ENCODE measurements around the gene WDHD1.

The WDHD1 gene

DNA sequence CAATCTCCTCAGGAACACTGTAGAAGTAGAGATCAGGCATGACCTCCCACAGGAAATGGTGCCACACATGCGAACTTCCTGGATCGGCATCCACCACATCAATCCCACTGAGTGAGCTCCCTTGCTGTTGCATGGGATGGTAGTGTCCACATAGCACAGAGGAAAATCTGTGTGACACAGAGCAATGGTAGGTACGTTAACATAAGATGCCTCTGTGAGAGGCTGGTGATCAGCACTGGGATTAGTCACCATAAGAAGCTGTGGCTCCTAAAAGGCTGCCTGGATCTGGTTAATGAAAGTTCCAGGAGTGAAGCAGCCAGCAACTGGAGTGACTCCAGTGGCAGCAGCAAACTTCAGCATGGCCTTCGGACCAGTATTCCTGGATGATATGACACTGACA is 21.8 kb downstream of the WDHD1 start:
- ChIA-PET POLR2A (no interaction called here), CTCF (no interaction called here)
- H3K4me3 ChIP-seq (ENCODE audit: control insufficient read depth in 1 of 7, extremely low read depth in 1 of 7, insufficient read depth in 4 of 7, low read depth in 2 of 7, low read length in 6 of 7), result no peak overlapping the region
- peaks cover 0 to 18% (median 6%) of the 10 kb centered on the region in 4 experiments for H3K4me1 ChIP-seq (ENCODE audit: control extremely low read depth in 1 of 4, control insufficient read depth in 4 of 4, insufficient read depth in 4 of 4, low read length in 3 of 4)
- no peak overlapping the region for H3K27ac ChIP-seq (ENCODE audit: insufficient read depth in 1 of 2, low read depth in 1 of 2, low read length in 2 of 2, poor library complexity in 1 of 2, severe bottlenecking in 2 of 2)
- DNase-seq, result no peak
- H3K9me3 ChIP-seq (ENCODE audit: control extremely low read depth in 1 of 5, control insufficient read depth in 4 of 5, insufficient read depth in 2 of 5, low read depth in 1 of 5, low read length in 4 of 5), result no peaks in the 10 kb centered on the region
- WGBS (ENCODE audit: insufficient coverage), result 49% methylated on average over 4 of the region's 4 CpGs
- H3K27me3 ChIP-seq (replicated peaks in 2 of 5; ENCODE audit: control insufficient read depth in 4 of 5, insufficient read depth in 5 of 5, low read length in 4 of 5), result no peaks in the 10 kb centered on the region
- H3K36me3 ChIP-seq (ENCODE audit: control insufficient read depth in 4 of 4, insufficient read depth in 4 of 4, low read length in 3 of 4), result peaks cover 3 to 27% (median 11%) of the 10 kb centered on the region in 4 experiments

- H3K36me3 ChIP-seq (ENCODE audit: control insufficient read depth in 4 of 4, insufficient read depth in 4 of 4, low read length in 3 of 4), result peaks cover 4 to 30% (median 10%) of the 10 kb centered on the region in 4 experiments
- H3K9me3 ChIP-seq (ENCODE audit: control extremely low read depth in 1 of 5, control insufficient read depth in 4 of 5, insufficient read depth in 2 of 5, low read depth in 1 of 5, low read length in 4 of 5), result no peaks in the 10 kb centered on the region
- DNase-seq, result peak; percentile 73 to 90 (median 84)
- no CpG with 5 or more reads among the region's 3 CpGs for WGBS (ENCODE audit: insufficient coverage)
- peaks cover 0 to 28% (median 13%) of the 10 kb centered on the region in 4 experiments for H3K4me1 ChIP-seq (ENCODE audit: control extremely low read depth in 1 of 4, control insufficient read depth in 4 of 4, insufficient read depth in 4 of 4, low read length in 3 of 4)
- ChIA-PET CTCF (interaction anchor here (0.9 kb wide), 1 partner anchor 8 kb away, joined by 3 read pairs; no protein-coding TSS in a partner anchor), POLR2A (no interaction called here)
- no peak overlapping the region for H3K27ac ChIP-seq (ENCODE audit: insufficient read depth in 1 of 2, low read depth in 1 of 2, low read length in 2 of 2, poor library complexity in 1 of 2, severe bottlenecking in 2 of 2)
- no peaks in the 10 kb centered on the region for H3K27me3 ChIP-seq (replicated peaks in 2 of 5; ENCODE audit: control insufficient read depth in 4 of 5, insufficient read depth in 5 of 5, low read length in 4 of 5)
- peak overlapping the region in 1 of 7 experiments; percentile 39 for H3K4me3 ChIP-seq (ENCODE audit: control insufficient read depth in 1 of 7, extremely low read depth in 1 of 7, insufficient read depth in 4 of 7, low read depth in 2 of 7, low read length in 6 of 7)
Measured at GRCh38 chr14:55000381-55000780, 26.5 kb downstream of the WDHD1 start.

- H3K9me3 ChIP-seq (ENCODE audit: control extremely low read depth in 1 of 5, control insufficient read depth in 4 of 5, insufficient read depth in 2 of 5, low read depth in 1 of 5, low read length in 4 of 5), result no peaks in the 10 kb centered on the region
- H3K27me3 ChIP-seq (replicated peaks in 2 of 5; ENCODE audit: control insufficient read depth in 4 of 5, insufficient read depth in 5 of 5, low read length in 4 of 5), result no peaks in the 10 kb centered on the region
- H3K27ac ChIP-seq (ENCODE audit: insufficient read depth in 1 of 2, low read depth in 1 of 2, low read length in 2 of 2, poor library complexity in 1 of 2, severe bottlenecking in 2 of 2), result no peak overlapping the region
- whole genome bisulfite sequencing (ENCODE audit: insufficient coverage), result 98% methylated on average over 4 of the region's 4 CpGs
- H3K4me1 ChIP-seq (ENCODE audit: control extremely low read depth in 1 of 4, control insufficient read depth in 4 of 4, insufficient read depth in 4 of 4, low read length in 3 of 4), result no peaks in the 10 kb centered on the region
- ChIA-PET POLR2A (no interaction called here), CTCF (interaction anchor here (1.2 to 1.4 kb wide), 3 partner anchors 11 to 66 kb away, joined by 3 to 4 read pairs (median 3); no protein-coding TSS in a partner anchor)
- H3K4me3 ChIP-seq (ENCODE audit: control insufficient read depth in 1 of 7, extremely low read depth in 1 of 7, insufficient read depth in 4 of 7, low read depth in 2 of 7, low read length in 6 of 7), result no peak overlapping the region
- no peak for DNase-seq
- peaks cover 10 to 68% (median 27%) of the 10 kb centered on the region in 4 experiments for H3K36me3 ChIP-seq (ENCODE audit: control insufficient read depth in 4 of 4, insufficient read depth in 4 of 4, low read length in 3 of 4)
Measured at GRCh38 chr14:54985156-54985555, 41.7 kb downstream of the WDHD1 start.

DNA sequence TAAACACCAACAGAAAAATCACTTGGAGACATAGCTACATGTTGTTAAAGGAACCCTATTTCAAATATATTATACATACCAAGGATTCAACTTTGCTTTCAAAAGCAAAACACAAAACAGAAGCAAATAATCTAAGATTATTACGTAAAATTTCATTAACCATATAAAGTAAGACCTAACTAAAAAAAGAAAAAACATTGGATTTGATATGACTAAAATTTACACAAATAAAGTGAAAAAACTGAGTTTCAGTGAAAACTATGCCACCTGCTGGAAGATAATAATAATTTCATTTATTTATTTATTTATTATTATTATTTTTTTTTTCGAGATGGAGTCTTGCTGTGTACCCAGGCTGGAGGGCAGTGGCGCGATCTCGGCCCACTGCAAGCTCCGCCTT is 45.2 kb downstream of the WDHD1 start:
- no peaks in the 10 kb centered on the region for H3K27me3 ChIP-seq (replicated peaks in 2 of 5; ENCODE audit: control insufficient read depth in 4 of 5, insufficient read depth in 5 of 5, low read length in 4 of 5)
- ChIA-PET POLR2A (no interaction called here), CTCF (interaction anchor here (0.9 to 1.3 kb wide), 6 partner anchors 20 to 417 kb away, joined by 3 to 4 read pairs (median 3); no protein-coding TSS in a partner anchor)

DNA sequence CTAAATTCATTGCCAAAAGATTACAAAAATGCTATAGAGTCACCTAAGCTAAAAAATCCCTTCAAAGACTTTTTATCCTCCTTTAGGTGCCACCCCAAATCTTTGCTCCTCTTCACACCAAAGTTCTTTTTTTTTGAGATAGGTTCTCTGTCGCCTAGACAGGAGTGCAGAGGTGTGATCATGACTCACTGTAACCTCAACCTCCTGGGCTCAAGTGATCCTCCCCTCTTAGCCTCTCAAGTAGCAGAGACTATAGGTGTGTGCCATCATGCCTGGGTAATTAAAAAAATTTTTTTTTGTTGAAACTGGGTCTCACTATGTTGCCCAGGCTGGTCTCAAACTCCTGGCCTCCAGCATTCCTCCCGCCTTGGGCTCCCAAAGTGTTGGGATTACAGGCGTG is 47.9 kb downstream of the WDHD1 start:
- H3K27ac ChIP-seq (ENCODE audit: insufficient read depth in 1 of 2, low read depth in 1 of 2, low read length in 2 of 2, poor library complexity in 1 of 2, severe bottlenecking in 2 of 2), result no peak overlapping the region
- H3K36me3 ChIP-seq (ENCODE audit: control insufficient read depth in 4 of 4, insufficient read depth in 4 of 4, low read length in 3 of 4), result peaks cover 3 to 35% (median 11%) of the 10 kb centered on the region in 4 experiments
- no peaks in the 10 kb centered on the region for H3K27me3 ChIP-seq (replicated peaks in 2 of 5; ENCODE audit: control insufficient read depth in 4 of 5, insufficient read depth in 5 of 5, low read length in 4 of 5)
- no peaks in the 10 kb centered on the region for H3K9me3 ChIP-seq (ENCODE audit: control extremely low read depth in 1 of 5, control insufficient read depth in 4 of 5, insufficient read depth in 2 of 5, low read depth in 1 of 5, low read length in 4 of 5)
- no peaks in the 10 kb centered on the region for H3K4me1 ChIP-seq (ENCODE audit: control extremely low read depth in 1 of 4, control insufficient read depth in 4 of 4, insufficient read depth in 4 of 4, low read length in 3 of 4)
- no peak for DNase-seq
- WGBS (ENCODE audit: insufficient coverage), result 100% methylated on average over 2 of the region's 3 CpGs
- ChIA-PET CTCF (interaction anchor here (0.7 kb wide), 1 partner anchor 61 kb away, joined by 3 read pairs; no protein-coding TSS in a partner anchor), POLR2A (no interaction called here)
- no peak overlapping the region for H3K4me3 ChIP-seq (ENCODE audit: control insufficient read depth in 1 of 7, extremely low read depth in 1 of 7, insufficient read depth in 4 of 7, low read depth in 2 of 7, low read length in 6 of 7)

More for the DNA sequence above, 45.2 kb downstream of the WDHD1 start:
- Histone ChIP-seq H3K4me3 (ENCODE audit: control insufficient read depth in 1 of 7, extremely low read depth in 1 of 7, insufficient read depth in 4 of 7, low read depth in 2 of 7, low read length in 6 of 7) (no peak overlapping the region), H3K27ac (ENCODE audit: insufficient read depth in 1 of 2, low read depth in 1 of 2, low read length in 2 of 2, poor library complexity in 1 of 2, severe bottlenecking in 2 of 2) (no peak overlapping the region), H3K36me3 (ENCODE audit: control insufficient read depth in 4 of 4, insufficient read depth in 4 of 4, low read length in 3 of 4) (peaks cover 9 to 48% (median 22%) of the 10 kb centered on the region in 4 experiments), H3K4me1 (ENCODE audit: control extremely low read depth in 1 of 4, control insufficient read depth in 4 of 4, insufficient read depth in 4 of 4, low read length in 3 of 4) (no peaks in the 10 kb centered on the region), H3K9me3 (ENCODE audit: control extremely low read depth in 1 of 5, control insufficient read depth in 4 of 5, insufficient read depth in 2 of 5, low read depth in 1 of 5, low read length in 4 of 5) (no peaks in the 10 kb centered on the region)
- DNase-seq, result peak; percentile 9 to 45 (median 44)
- WGBS (ENCODE audit: insufficient coverage), result no CpG with 5 or more reads among the region's 6 CpGs

DNA sequence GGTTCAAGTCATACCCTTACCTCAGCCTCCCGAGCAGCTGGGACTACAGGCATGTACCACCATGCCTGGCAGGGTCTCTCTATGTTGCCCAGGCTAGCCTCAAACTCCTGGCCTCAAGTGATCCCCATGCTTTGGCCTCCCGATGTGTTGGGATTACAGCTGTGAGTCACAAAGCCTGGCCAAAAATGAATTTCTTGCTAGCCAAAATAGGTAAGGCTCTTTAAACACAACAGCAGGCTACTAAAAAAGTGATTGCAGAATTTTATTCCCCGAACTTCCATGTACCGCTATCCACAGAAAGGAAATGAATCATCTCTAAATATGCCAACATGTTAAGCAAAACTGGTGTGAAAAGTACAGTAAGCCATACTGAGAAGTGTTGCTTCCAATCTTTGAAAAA is 50.6 kb downstream of the WDHD1 start:
- Histone ChIP-seq H3K27ac (ENCODE audit: insufficient read depth in 1 of 2, low read depth in 1 of 2, low read length in 2 of 2, poor library complexity in 1 of 2, severe bottlenecking in 2 of 2) (no peak overlapping the region), H3K27me3 (replicated peaks in 2 of 5; ENCODE audit: control insufficient read depth in 4 of 5, insufficient read depth in 5 of 5, low read length in 4 of 5) (no peaks in the 10 kb centered on the region), H3K4me1 (ENCODE audit: control extremely low read depth in 1 of 4, control insufficient read depth in 4 of 4, insufficient read depth in 4 of 4, low read length in 3 of 4) (no peaks in the 10 kb centered on the region), H3K36me3 (ENCODE audit: control insufficient read depth in 4 of 4, insufficient read depth in 4 of 4, low read length in 3 of 4) (peaks cover 0 to 20% (median 8%) of the 10 kb centered on the region in 4 experiments), H3K4me3 (ENCODE audit: control insufficient read depth in 1 of 7, extremely low read depth in 1 of 7, insufficient read depth in 4 of 7, low read depth in 2 of 7, low read length in 6 of 7) (no peak overlapping the region), H3K9me3 (ENCODE audit: control extremely low read depth in 1 of 5, control insufficient read depth in 4 of 5, insufficient read depth in 2 of 5, low read depth in 1 of 5, low read length in 4 of 5) (no peaks in the 10 kb centered on the region)
- DNase-seq, result peak in 2 of 3 donors; percentile 4 to 20
- WGBS (ENCODE audit: insufficient coverage), result 100% methylated on average over 1 of the region's 4 CpGs
- POLR2A ChIA-PET, result no interaction called here
- CTCF ChIA-PET, result no interaction called here

GRCh38 chr14:54975856-54976255 is 51.0 kb downstream of the WDHD1 start:
- Histone ChIP-seq H3K27ac (ENCODE audit: insufficient read depth in 1 of 2, low read depth in 1 of 2, low read length in 2 of 2, poor library complexity in 1 of 2, severe bottlenecking in 2 of 2) (no peak overlapping the region), H3K4me1 (ENCODE audit: control extremely low read depth in 1 of 4, control insufficient read depth in 4 of 4, insufficient read depth in 4 of 4, low read length in 3 of 4) (no peaks in the 10 kb centered on the region), H3K9me3 (ENCODE audit: control extremely low read depth in 1 of 5, control insufficient read depth in 4 of 5, insufficient read depth in 2 of 5, low read depth in 1 of 5, low read length in 4 of 5) (no peaks in the 10 kb centered on the region), H3K4me3 (ENCODE audit: control insufficient read depth in 1 of 7, extremely low read depth in 1 of 7, insufficient read depth in 4 of 7, low read depth in 2 of 7, low read length in 6 of 7) (no peak overlapping the region), H3K36me3 (ENCODE audit: control insufficient read depth in 4 of 4, insufficient read depth in 4 of 4, low read length in 3 of 4) (peaks cover 0 to 15% (median 8%) of the 10 kb centered on the region in 4 experiments), H3K27me3 (replicated peaks in 2 of 5; ENCODE audit: control insufficient read depth in 4 of 5, insufficient read depth in 5 of 5, low read length in 4 of 5) (no peaks in the 10 kb centered on the region)
- CTCF ChIA-PET, result no interaction called here
- POLR2A ChIA-PET, result no interaction called here
- DNase-seq, result no peak
- 78% methylated on average over 3 of the region's 3 CpGs for WGBS (ENCODE audit: insufficient coverage)
